HepG2 (cell line): ENCODE data around the gene LCLAT1. TPM values are rescaled to one million over a fixed set of nuclear protein-coding genes. Genes with fewer than 3 reads are reported as not detected.

Source experiments
- ATAC-seq: fragments of 200-7000 bp; cut with Tn5 transposase; 3 replicates; pipeline ENCODE4 v1.9.1; 2020; ENCODE audit warnings: mild to moderate bottlenecking, moderate library complexity
- BruUV-seq: library from RNA; stranded (reverse); fragments of 400-500 nt; replicated peaks from 2 replicates; lab custom pipeline; 2021; lab: Mats Ljungman, UMichigan
- CTCF ChIA-PET: fragments of 300-600 bp; formaldehyde crosslinking; extraction: SDS; loops from one replicate; lab custom pipeline; 2021; ENCODE audit warnings: low total read pairs, inconsistent platforms, low intra/inter-chr PET ratio; lab: Yijun Ruan, JAX
- POLR2A ChIA-PET: fragments of 350-600 bp; sonication (Branson Sonifier 250); formaldehyde crosslinking; loops from one replicate; lab custom pipeline; 2020; ENCODE audit warnings: antibody characterized with exemption, inconsistent platforms; lab: Yijun Ruan, JAX
- DNase-seq: peaks from one replicate; pipeline ENCODE4 v3.0.0-alpha.2; 2015; ENCODE audit warnings: low spot score
- FAIRE-seq: peaks from 3 replicates; lab custom pipeline; 2011; peaks lifted over from hg19 to GRCh38; lab: Jason Lieb, UNC
- H2AFZ ChIP-seq: one replicate; pipeline ENCODE4 v1.6.1; 2011; ENCODE audit warnings: low read length, inconsistent platforms
- H3K27ac ChIP-seq: fragments of 300-600 bp; 3 replicates; pipeline ENCODE4 v1.8.0; 2011; ENCODE audit warnings: mixed run types, mild to moderate bottlenecking, mixed read lengths, low read length, inconsistent platforms; ENCODE audit not compliant: insufficient read depth; ENCODE audit errors: extremely low read length
- H3K27me3 ChIP-seq, 2 experiments: fragments of 200-600 bp in 1 of 2; 2 replicates in 1 of 2; 3 replicates in 1 of 2; pipeline versions ENCODE4 v1.6.0 to v1.8.0; 2011; ENCODE audit warnings: low read length in 2 of 2, mild to moderate bottlenecking in 2 of 2, moderate library complexity in 2 of 2, inconsistent platforms in 1 of 2; ENCODE audit not compliant: insufficient read depth in 2 of 2, control insufficient read depth in 1 of 2
- H3K36me3 ChIP-seq, 2 experiments: fragments of 200-600 bp in 1 of 2; replicated peaks in 1 of 2; 2 replicates in 1 of 2; 3 replicates in 1 of 2; pipeline versions ENCODE4 v1.5.1 to v1.8.0; 2011; ENCODE audit warnings: low read length in 2 of 2, inconsistent platforms in 1 of 2; ENCODE audit not compliant: insufficient read depth in 2 of 2, control insufficient read depth in 1 of 2
- H3K4me1 ChIP-seq: 2 replicates; pipeline ENCODE4 v1.5.1; 2012; ENCODE audit warnings: low read length, inconsistent platforms; ENCODE audit not compliant: insufficient read depth
- H3K4me2 ChIP-seq: 2 replicates; pipeline ENCODE4 v1.6.0; 2011; ENCODE audit warnings: low read depth, low read length, inconsistent platforms
- H3K4me3 ChIP-seq, 3 experiments: fragments of 200-600 bp in 1 of 3; sonication (generic), shearing (Covaris generic) in 1 of 3; replicated peaks in 1 of 3; 2 replicates each; pipeline ENCODE4 v1.5.1; 2011 to 2016; ENCODE audit warnings: low read length in 3 of 3, inconsistent platforms in 2 of 3, low read depth in 2 of 3, mild to moderate bottlenecking in 2 of 3, control low read depth in 1 of 3, mixed read lengths in 1 of 3; ENCODE audit not compliant: insufficient read depth in 1 of 3
- H3K79me2 ChIP-seq: one replicate; pipeline ENCODE4 v1.6.1; 2011; ENCODE audit warnings: low read length, inconsistent platforms; ENCODE audit not compliant: insufficient read depth
- H3K9ac ChIP-seq: 2 replicates; pipeline ENCODE4 v1.6.0; 2011; ENCODE audit warnings: mild to moderate bottlenecking, low read depth, low read length, inconsistent platforms; ENCODE audit not compliant: insufficient read depth
- H3K9me3 ChIP-seq: 2 replicates; pipeline ENCODE4 v1.5.1; 2012; ENCODE audit warnings: mild to moderate bottlenecking, low read length
- H4K20me1 ChIP-seq: 2 replicates; pipeline ENCODE4 v1.6.0; 2011; ENCODE audit warnings: inconsistent platforms, mild to moderate bottlenecking, low read length, moderate library complexity; ENCODE audit not compliant: insufficient read depth
- AGO2 ChIP-seq: fragments of 200-400 bp; formaldehyde crosslinking; optimal IDR thresholded peaks from 2 replicates; pipeline ENCODE3; 2017; ENCODE audit warnings: mild to moderate bottlenecking, low read depth, low read length, moderate library complexity
- BRD4 ChIP-seq: sonication (generic); formaldehyde crosslinking; IDR thresholded peaks from 2 replicates; pipeline ENCODE4 v1.4.0; 2020; ENCODE audit warnings: missing genetic modification reagents
- FOSL1 ChIP-seq: sonication (generic); formaldehyde crosslinking; IDR thresholded peaks from 2 replicates; pipeline ENCODE4 v1.9.0; 2021; ENCODE audit warnings: missing genetic modification reagents, borderline replicate concordance
- KLF11 ChIP-seq: IDR thresholded peaks from 2 replicates; pipeline ENCODE4 v1.6.1; 2016; ENCODE audit warnings: missing compliant biosample characterization
- NR2F1 ChIP-seq, 2 experiments: fragments of 450-650 bp in 1 of 2; formaldehyde crosslinking in 1 of 2; IDR thresholded peaks; 2 replicates each; pipeline versions ENCODE4 v1.5.0 to v1.6.1; 2016 to 2020; ENCODE audit warnings: mild to moderate bottlenecking in 1 of 2, missing compliant biosample characterization in 1 of 2, missing genetic modification reagents in 1 of 2, moderate library complexity in 1 of 2
- SP5 ChIP-seq: IDR thresholded peaks from 2 replicates; pipeline ENCODE4 v1.6.1; 2016; ENCODE audit warnings: low read depth, borderline replicate concordance
- TBL1XR1 ChIP-seq: fragments of 150-350 bp; IDR thresholded peaks from 2 replicates; pipeline ENCODE4 v1.6.1; 2014; ENCODE audit warnings: borderline replicate concordance, low read length; ENCODE audit not compliant: partially characterized antibody
- ZNF24 ChIP-seq: fragments of 450-650 bp; IDR thresholded peaks from 2 replicates; pipeline ENCODE4 v1.6.1; 2017; ENCODE audit warnings: antibody characterized with exemption, mild to moderate bottlenecking
- ZNF30 ChIP-seq: sonication (generic); formaldehyde crosslinking; IDR thresholded peaks from 2 replicates; pipeline ENCODE4 v1.5.0; 2020; ENCODE audit warnings: mild to moderate bottlenecking, missing genetic modification reagents
- ZNF354B ChIP-seq: sonication (generic); formaldehyde crosslinking; IDR thresholded peaks from 2 replicates; pipeline ENCODE4 v1.8.0; 2022; ENCODE audit warnings: mild to moderate bottlenecking, missing genetic modification reagents
- ZNF496 ChIP-seq: sonication (generic); formaldehyde crosslinking; IDR thresholded peaks from 2 replicates; pipeline ENCODE4 v1.8.1; 2023; ENCODE audit warnings: mild to moderate bottlenecking, moderate library complexity, missing genetic modification reagents; ENCODE audit not compliant: insufficient replicate concordance
- ZNF720 ChIP-seq: sonication (generic); formaldehyde crosslinking; IDR thresholded peaks from 2 replicates; pipeline ENCODE4 v1.4.0; 2020; ENCODE audit warnings: missing genetic modification reagents
- ZSCAN21 ChIP-seq: sonication (generic); formaldehyde crosslinking; IDR thresholded peaks from 2 replicates; pipeline ENCODE4 v1.8.0; 2022; ENCODE audit warnings: mild to moderate bottlenecking, missing genetic modification reagents, moderate library complexity, borderline replicate concordance
- WGBS: methylation state at CpG from one replicate; pipeline ENCODE4 v1.1.6; 2017; ENCODE audit warnings: low lambda C conversion rate; 5-methylcytosine and 5-hydroxymethylcytosine counted together
- in situ Hi-C: cut with HindIII; loops from 2 replicates; pipeline ENCODE4 v1.10.0; 2017; ENCODE audit warnings: low pct_unique_long_range_greater_than_20kb; ENCODE audit not compliant: extremely low pct_ligation_motif_present
- intact Hi-C: fragments of 100-400 bp; cut with micrococcal nuclease; formaldehyde crosslinking; loops from one replicate; pipeline ENCODE4 v1.10.0; 2022; ENCODE audit not compliant: unreplicated experiment
- polyA plus RNA-seq, 8 experiments: library from polyadenylated mRNA; depleted of rRNA in 3 of 8; stranded (reverse) in 7 of 8; unstranded in 1 of 8; fragments of >200 nt; fragmentation: Illumina TruSeq in 4 of 8; extraction: Trizol in 4 of 8; gene quantifications; 2 replicates each; pipeline versions ENCODE4 v1.2.1 to v1.2.3, GENCODE V29; 2011 to 2016; ENCODE audit warnings: low read depth in 4 of 8, missing spikeins in 1 of 8, mixed read lengths in 1 of 8; ENCODE audit not compliant: insufficient read depth in 1 of 8
- total RNA-seq, 5 experiments: library from RNA; depleted of rRNA; stranded (reverse); fragments of >200 nt; fragmentation: Illumina TruSeq; extraction: Trizol; gene quantifications; 2 replicates each; pipeline ENCODE4 v1.2.3, GENCODE V29; 2016; ENCODE audit warnings: low read depth in 1 of 5
- TF ChIP-seq, protein P1 (sequence below): sonication (generic); formaldehyde crosslinking; IDR thresholded peaks from 2 replicates; pipeline ENCODE4 v1.5.0; 2020; ENCODE audit warnings: mild to moderate bottlenecking, missing genetic modification reagents
- TF ChIP-seq, protein P2 (sequence below): sonication (generic); formaldehyde crosslinking; IDR thresholded peaks from 2 replicates; pipeline ENCODE4 v1.4.0; 2020; ENCODE audit warnings: missing genetic modification reagents

Gene LCLAT1
- total and polyA plus RNA-seq, 2 of the 13 experiments (the other 11 are each of a cell fraction or from before 2014, with no cell fraction given) = 18.0 to 28.0 TPM

DNA sequence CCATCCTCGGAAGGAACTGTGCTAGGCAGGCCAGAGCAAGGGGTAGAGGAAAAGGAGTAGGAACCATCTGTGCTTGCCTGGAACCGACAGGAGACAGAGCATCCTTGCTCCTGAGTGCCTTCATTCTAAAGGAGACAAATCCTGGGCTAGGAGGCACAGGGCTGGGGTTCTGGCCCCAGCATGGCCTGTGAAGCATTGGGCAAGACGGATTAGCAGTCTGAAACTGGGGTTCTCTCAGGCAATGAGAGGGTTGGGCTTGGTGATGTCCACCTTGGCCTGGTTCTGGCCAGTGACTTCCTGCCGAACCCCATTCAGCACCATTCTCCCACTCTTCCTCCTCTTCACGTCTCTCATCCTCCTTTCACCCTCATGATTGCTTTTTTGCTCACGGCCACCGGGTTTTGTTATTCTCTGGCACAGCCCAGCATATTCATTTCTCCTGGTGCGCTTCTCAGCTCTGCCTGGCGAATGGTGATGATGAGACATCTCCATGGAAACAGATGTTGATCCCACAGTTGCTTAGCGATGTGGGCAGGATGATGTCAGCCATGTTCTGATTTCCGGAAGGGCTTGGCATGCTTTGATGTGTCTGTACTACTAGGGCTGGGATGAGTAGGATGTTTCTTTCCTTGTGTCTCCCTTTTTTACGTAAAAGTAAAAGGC is 232.5 kb downstream of the LCLAT1 start (continued):
- TF ChIP-seq ZNF30 (CRISPR knock-in tag) = no peak
- TF ChIP-seq, protein P1, sequence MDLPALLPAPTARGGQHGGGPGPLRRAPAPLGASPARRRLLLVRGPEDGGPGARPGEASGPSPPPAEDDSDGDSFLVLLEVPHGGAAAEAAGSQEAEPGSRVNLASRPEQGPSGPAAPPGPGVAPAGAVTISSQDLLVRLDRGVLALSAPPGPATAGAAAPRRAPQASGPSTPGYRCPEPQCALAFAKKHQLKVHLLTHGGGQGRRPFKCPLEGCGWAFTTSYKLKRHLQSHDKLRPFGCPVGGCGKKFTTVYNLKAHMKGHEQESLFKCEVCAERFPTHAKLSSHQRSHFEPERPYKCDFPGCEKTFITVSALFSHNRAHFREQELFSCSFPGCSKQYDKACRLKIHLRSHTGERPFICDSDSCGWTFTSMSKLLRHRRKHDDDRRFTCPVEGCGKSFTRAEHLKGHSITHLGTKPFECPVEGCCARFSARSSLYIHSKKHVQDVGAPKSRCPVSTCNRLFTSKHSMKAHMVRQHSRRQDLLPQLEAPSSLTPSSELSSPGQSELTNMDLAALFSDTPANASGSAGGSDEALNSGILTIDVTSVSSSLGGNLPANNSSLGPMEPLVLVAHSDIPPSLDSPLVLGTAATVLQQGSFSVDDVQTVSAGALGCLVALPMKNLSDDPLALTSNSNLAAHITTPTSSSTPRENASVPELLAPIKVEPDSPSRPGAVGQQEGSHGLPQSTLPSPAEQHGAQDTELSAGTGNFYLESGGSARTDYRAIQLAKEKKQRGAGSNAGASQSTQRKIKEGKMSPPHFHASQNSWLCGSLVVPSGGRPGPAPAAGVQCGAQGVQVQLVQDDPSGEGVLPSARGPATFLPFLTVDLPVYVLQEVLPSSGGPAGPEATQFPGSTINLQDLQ (CRISPR knock-in tag) = no peak

DNA sequence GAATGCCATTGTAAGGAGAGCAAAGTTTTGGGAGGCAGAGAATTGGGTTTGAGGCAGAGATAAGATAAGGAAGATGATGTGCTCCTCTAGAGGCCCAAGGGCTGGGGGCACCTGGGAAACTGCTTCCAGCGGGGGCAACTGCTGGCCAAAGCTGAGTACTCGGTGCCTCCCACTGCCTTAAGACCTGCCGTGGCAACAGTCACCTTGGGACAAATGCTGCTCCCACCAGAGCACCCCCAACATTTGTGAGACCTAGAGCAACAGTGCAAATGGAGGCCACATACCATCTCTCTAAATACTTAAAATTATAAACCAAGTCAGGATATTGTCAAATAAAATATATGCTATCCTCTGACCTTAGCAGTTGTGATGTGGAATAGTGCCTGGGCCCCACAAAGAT is 233.1 kb downstream of the LCLAT1 start:
- no peaks in the 10 kb centered on the region for H3K36me3 ChIP-seq
- H4K20me1 ChIP-seq = no peaks in the 10 kb centered on the region
- H3K27me3 ChIP-seq = peaks cover 0 to 22% of the 10 kb centered on the region in 2 experiments; a peak in 4 of 5 replicates
- DNase-seq (no peak), ATAC-seq (no peak), FAIRE-seq (no peak)
- no peaks in the 10 kb centered on the region for H3K79me2 ChIP-seq
- H3K4me2 ChIP-seq = no peak overlapping the region
- no peak overlapping the region for H3K27ac ChIP-seq
- ChIA-PET POLR2A (no interaction called here), CTCF (no interaction called here)
- WGBS = 0% methylated on average over 3 of the region's 3 CpGs
- no peaks in the 10 kb centered on the region for H3K9me3 ChIP-seq
- H3K4me1 ChIP-seq = no peaks in the 10 kb centered on the region
- no peak overlapping the region for H2AFZ ChIP-seq
- no peak overlapping the region for H3K4me3 ChIP-seq
- intact Hi-C loops (no loop called here), in situ Hi-C loops (loop anchor here (10.0 kb wide), 1 partner anchor 245 kb away; no protein-coding TSS in a partner anchor)
- H3K9ac ChIP-seq = no peak overlapping the region
- BruUV-seq = no TSS peak
- TF ChIP-seq ZSCAN21 = no peak
- no peak for TF ChIP-seq ZNF720
- TF ChIP-seq BRD4 = no peak
- TF ChIP-seq FOSL1 (CRISPR knock-in tag) = no peak
- TF ChIP-seq NR2F1 (CRISPR knock-in tag; IDR thresholded peaks at IDR 0.05) = no peak
- no peak for TF ChIP-seq ZNF354B (CRISPR knock-in tag)
- TF ChIP-seq AGO2 = no peak
- TF ChIP-seq TBL1XR1 = no peak
- TF ChIP-seq ZNF496 = no peak
- TF ChIP-seq, protein P2, sequence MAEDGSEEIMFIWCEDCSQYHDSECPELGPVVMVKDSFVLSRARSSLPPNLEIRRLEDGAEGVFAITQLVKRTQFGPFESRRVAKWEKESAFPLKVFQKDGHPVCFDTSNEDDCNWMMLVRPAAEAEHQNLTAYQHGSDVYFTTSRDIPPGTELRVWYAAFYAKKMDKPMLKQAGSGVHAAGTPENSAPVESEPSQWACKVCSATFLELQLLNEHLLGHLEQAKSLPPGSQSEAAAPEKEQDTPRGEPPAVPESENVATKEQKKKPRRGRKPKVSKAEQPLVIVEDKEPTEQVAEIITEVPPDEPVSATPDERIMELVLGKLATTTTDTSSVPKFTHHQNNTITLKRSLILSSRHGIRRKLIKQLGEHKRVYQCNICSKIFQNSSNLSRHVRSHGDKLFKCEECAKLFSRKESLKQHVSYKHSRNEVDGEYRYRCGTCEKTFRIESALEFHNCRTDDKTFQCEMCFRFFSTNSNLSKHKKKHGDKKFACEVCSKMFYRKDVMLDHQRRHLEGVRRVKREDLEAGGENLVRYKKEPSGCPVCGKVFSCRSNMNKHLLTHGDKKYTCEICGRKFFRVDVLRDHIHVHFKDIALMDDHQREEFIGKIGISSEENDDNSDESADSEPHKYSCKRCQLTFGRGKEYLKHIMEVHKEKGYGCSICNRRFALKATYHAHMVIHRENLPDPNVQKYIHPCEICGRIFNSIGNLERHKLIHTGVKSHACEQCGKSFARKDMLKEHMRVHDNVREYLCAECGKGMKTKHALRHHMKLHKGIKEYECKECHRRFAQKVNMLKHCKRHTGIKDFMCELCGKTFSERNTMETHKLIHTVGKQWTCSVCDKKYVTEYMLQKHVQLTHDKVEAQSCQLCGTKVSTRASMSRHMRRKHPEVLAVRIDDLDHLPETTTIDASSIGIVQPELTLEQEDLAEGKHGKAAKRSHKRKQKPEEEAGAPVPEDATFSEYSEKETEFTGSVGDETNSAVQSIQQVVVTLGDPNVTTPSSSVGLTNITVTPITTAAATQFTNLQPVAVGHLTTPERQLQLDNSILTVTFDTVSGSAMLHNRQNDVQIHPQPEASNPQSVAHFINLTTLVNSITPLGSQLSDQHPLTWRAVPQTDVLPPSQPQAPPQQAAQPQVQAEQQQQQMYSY (CRISPR knock-in tag) = no peak
- no peak for TF ChIP-seq SP5
- no peak for TF ChIP-seq KLF11 (CRISPR knock-in tag)
- no peak for TF ChIP-seq ZNF24
